Stimulated activated CD4-positive, alpha-beta T cell treated with anti-CD3 and anti-CD28 coated beads, Interleukin-15, amount 100 ng/mL, for 48 hours (primary cell): Measurements from ENCODE around the gene KCNH1.

Source experiments
- DNase-seq, 2 donors: peaks; one replicate each; pipeline ENCODE4 v3.0.0-alpha.2; 2020; ENCODE audit warnings: low read depth in 2 of 2

KCNH1 gene

DNA sequence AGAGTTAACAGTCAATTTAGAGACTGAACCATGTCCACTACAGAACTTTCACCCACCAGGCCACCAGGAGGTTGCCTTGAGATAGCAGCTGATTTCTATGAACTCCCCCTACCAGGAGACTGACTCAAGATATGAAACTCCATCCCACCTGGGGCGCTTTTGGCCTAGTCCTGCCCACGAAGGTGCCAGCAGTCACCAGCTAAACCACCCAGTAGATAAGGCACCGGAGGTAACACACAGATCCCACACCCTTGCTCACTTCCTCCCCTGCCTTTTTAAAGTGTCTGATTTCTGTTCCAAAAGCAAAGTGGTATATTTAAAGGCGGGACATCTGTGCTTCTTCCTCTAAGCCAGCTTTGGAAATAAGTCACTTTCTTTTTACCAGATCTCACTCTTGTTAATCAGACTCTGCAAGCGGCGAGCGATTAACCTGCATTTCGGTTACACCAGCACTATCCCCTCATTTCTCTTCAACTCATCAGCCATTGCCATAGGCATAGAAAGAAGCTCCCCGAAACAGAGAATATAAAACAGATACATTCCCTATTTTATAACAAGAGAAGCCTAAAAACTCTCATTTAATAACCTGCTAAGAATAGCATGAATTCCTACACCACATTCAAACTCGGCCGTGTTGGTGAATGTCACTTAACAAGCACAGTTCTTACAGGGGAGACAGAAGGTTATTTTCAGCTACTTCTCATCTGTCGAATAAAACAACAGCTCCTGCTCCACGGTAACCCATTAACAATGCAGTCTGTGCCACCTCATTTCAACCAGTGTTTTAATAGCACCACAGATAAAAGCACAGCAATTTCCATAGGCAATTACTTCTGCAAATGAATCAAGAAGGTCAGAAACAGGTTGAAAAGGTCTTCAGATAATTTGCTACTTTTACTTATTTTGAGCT lies 318.1 kb downstream of the KCNH1 start:
- DNase-seq, result no peak

DNA sequence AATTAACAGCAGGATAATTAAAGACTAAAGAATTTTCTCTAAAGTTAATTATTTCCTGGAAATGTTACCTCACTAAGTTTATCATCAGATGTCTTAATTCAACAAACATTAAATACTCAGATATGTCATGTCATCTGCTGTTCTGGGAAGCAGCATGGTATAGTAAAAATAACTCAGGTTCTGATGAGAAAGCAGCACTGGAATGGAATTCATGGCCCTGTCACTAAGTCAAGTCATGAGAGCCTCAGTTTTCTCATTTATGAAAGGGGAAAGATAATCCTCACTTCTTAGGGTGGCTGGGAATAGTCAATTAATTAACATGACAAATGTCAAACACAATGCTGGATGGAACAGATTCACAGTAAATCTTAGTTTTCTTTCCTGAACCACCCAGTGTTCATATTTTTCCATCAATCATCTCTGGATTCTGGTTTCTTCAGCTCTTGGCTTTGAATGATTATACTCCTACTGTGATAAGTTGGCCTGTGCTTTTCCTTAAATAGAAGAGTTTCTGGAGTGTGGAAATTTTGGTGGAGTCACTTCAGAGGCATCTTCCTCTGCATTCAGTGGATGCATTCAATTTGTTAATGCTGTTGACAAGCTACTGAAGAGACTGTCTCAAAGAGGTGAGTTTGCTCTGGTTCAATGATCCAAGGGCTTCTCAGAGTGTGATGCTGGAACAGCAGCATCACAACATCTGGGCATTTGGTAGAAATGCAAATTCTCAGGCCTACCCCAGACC lies 319.4 kb downstream of the KCNH1 start:
- DNase-seq, result no peak

GRCh38 chr1:210801501-210801900 lies 332.4 kb downstream of the KCNH1 start:
- DNase-seq, result no peak

GRCh38 chr1:210800756-210801155 lies 333.2 kb downstream of the KCNH1 start:
- DNase-seq, result no peak

DNA sequence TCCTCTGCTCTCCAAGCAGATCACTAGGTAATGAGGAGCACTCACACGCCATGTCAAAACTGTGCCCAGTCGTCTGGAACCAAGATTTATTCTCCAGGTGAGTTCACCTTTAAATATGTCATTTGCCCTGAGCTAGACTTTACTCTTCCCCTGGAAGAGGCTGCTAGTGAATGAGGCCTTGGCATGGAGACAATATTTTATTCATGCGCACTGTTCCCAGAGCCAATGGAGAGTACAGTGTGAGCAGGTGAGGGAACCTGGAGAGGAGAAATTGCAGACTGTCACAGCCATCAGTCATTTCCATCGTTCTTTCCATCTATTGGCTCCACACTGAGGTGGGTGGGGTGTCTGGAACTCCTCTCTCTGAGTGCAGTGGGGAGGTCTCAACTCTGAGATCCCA lies 333.6 kb downstream of the KCNH1 start:
- no peak for DNase-seq

- no peak for DNase-seq
Observed at GRCh38 chr1:210797422-210797821, 336.5 kb downstream of the KCNH1 start.

DNA sequence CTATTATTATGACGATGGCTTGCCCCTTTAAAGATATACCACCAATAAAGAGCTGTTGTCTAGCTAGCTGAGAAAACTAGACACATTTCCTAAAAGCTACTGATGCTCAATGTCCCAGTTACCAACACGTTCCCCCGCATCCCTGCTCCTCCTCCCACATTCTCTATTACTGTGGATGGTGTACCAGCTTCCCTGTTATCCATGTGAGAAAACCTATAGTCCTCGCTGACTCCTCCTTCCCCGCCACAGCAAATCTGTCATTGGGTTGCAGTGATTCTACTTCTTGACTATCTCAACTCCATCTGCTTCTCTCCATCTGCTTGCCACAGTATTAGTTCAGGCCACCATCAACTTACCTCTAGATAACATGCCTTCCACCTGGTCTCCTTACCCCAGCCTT lies 337.5 kb downstream of the KCNH1 start:
- no peak for DNase-seq

GRCh38 chr1:210794445-210794844 lies 339.5 kb downstream of the KCNH1 start:
- DNase-seq, result no peak

DNA sequence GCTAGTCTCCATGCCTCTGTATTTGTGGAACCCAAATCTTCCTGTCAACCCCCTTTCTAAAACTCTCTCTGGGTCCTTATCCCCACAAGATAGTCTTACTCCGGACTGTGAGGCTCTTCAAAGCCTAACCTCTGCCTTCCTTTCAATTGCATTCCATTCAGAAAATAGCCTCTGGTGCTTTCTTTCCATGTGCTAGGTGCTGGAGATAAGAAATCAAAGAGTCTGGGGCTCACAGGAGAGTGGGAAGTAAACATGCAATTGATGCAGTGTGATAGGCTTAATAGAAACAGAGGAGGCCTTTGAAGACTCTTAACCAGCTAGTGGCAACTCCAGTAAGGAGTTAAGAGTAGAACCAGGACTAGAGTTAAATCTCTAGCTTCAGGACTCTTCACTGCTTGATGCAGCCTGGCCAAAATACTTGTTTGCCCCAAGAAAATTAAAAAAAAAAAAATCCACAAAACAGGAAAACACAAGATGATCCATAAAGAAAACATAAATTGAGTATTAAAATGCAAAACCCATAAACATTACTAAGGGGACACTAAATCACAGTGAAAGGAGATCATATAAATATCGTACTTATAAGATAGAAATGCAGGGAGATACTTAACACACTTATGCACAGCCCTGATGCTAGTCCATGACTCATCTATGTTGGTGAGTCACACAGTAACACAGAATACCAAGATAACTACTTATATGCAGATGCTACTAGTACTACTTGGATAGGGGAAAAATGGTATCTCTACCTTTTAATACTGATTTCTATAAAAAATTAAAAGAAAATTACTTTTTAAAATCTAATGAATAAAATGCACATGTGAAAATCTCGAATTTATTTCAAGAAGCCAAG lies 341.5 kb downstream of the KCNH1 start:
- DNase-seq, result no peak

DNA sequence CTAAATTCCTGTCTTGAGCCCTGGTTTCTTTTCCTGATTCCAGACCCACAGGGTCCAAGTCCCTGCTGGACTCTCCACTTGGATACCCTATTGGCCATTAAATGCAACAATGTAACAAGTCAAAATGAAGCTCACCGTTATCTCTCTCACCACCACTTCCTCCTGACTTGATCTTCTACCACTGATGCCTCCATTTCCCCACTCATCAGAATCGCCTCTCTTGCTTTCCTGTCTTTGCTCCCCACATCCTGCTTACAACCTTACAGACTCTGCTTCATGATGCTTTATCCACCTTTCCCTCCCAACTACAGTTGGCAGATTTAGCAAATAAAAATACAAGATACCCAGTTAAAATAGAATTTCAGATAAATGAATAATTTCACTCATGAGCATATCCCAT lies 343.8 kb downstream of the KCNH1 start:
- no peak for DNase-seq

DNA sequence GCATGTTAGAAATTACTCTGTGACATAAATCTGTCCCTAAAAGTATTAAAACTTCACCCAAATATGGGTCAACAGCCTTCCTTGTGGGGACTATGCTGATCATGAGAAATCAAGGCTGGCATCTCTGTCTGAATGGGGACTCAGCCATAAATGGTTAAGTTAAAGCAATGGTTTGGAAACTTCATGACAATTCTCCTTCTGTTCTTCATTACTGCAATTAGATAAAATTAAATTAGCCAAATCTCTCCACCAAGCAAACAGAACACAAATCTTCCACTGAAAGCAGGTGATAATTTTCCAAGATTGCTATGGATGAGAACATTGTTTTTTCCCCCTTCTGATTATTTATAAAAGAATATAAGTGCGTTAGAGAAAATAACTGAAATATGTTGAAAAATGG lies 346.1 kb downstream of the KCNH1 start:
- DNase-seq, result no peak

- no peak for DNase-seq
Observed at GRCh38 chr1:210786546-210786945, 347.4 kb downstream of the KCNH1 start.

DNA sequence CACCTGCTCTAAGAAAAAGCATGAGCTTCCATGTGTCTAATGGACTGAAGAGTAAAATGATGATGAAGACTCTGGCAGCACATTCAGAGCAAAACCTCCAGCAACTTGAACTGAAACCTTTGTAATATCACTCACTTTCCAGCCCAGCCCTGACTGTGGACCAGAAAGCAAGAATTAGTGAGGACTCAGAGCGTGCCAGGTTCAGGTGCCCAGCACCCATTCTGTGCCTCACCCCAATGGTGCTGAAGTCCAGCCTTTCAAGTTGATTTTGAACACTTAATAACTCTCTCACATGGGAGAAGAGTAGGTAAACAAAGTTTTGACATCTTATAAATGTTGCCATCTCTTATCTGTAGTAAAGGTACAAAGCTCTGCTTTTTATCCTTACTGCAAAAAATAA lies 350.0 kb downstream of the KCNH1 start:
- no peak for DNase-seq

DNA sequence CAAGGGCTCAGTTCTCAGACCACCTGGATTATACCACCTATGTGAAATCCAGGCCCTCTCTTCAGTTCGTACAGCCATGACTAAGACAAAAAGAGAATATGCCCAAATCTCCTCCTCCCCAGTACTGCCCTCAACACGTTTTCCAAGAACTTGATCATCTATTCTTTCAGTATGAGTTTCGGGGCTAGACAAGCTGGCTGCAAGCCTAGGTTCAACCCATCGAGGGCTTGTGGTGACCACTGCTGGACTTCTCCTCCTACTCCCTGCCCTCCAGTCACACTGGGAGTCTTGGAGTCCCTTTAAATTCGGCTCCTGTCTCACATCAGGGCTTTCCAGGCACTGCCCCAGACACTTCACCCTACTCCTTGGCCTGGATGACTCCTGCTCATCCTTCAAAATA lies 352.3 kb downstream of the KCNH1 start:
- DNase-seq, result no peak

DNA sequence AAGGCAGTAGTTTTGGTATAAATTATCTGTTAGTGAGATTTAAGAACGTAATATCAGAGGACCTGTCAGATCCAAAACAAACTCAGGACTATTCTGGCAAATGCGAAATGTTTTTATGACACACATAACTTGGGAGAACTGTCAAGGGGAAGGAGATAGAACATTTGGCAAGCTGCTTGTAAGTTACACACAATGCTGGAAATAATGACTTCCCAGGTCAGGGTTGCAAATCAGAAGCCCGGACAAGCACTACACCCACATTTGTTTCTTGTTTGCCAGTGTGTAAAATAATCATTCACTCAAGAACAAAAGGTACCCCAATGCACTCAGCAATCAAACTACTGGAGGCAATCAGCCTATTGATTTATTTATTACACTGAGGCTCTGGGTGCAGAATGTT lies 354.7 kb downstream of the KCNH1 start:
- DNase-seq, result no peak

DNA sequence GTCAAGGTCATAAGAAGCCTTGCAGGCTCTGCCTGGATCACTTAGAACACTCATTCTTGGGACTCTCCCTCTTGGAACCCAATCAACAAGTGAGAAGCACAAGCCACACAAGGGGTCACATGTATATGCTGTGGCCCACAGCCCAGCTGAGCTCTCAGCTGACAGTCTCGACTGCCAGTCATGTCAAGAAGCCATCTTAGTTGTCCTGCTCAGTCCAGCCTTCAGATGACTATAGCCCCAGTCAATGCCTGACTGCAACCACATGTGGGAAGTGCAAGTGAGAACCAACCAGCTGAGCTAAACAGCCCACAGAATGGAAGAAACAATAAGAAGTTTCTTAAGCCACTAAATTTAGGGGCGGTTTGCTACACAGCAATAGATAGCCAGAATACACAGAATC lies 356.0 kb downstream of the KCNH1 start:
- DNase-seq, result no peak

GRCh38 chr1:210776712-210777111 lies 357.2 kb downstream of the KCNH1 start:
- no peak for DNase-seq

DNA sequence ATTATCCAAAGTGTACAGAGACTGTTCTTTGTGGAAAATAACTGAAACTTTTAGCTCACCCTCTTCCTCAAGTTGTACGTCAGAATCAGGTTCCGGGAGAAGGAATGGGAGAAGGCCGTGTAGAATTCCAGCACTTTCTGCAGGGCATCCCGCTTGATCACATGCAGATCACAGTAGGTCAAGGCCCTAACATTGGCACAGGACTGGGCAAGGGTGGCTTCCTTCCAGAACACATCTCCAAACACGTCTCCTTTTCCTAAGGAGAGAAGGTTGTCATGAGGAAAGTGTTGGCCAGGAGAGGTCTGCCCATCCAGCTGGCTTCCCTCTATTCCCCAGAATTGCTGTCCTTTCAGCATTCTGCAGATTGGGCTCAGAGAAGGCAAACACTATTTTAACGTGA lies 358.7 kb downstream of the KCNH1 start:
- no peak for DNase-seq

GRCh38 chr1:210773450-210773849 lies 360.5 kb downstream of the KCNH1 start:
- DNase-seq, result no peak

GRCh38 chr1:210771131-210771530 lies 362.8 kb downstream of the KCNH1 start:
- no peak for DNase-seq

- DNase-seq, result no peak
Observed at GRCh38 chr1:210770396-210770984, 363.5 kb downstream of the KCNH1 start.

GRCh38 chr1:210769473-210769872 lies 364.5 kb downstream of the KCNH1 start:
- DNase-seq, result no peak
